ENCODE results near the gene PARP16.

Gene PARP16

DNA sequence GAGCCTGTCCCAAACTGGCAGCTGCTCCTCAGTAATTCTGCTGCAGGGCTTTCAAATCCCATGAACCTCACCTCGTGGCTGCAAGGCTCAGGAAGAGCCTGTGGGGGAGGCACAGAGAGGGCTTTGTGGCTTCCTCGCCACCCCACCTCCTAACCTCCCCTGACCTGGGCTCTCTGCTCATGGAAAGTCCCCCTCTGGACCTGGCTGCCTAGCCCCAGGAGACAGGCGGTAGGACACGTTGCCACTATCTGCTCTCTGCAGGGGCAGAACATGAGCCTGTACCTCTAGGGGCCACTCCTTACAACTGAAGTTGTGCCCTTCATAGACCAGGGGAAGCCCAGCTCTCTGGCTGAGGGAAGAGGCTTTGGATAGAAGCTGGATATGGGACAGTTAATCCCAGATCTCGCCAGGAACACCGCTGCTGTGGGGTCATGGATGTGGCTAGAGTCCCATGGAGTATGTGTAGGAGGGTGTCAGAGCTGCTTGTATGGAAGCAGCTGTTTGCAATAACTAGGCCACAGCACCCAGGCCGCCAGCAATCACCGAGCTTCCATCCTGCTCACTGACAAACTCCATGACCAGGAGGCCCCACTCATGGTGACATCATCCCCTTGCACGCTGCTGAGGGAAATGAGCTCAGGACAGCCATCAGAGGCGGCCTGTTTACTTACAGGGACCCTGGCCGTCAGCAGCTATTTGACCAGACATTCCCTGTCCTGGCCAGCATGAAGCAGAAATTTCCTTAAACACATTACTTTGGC, 41.4 kb downstream of the PARP16 start (continued):
- no peak for TF ChIP-seq ZBTB48 (tag by site-specific recombination; IDR thresholded peaks at IDR 0.05)
- TF ChIP-seq, protein P1, sequence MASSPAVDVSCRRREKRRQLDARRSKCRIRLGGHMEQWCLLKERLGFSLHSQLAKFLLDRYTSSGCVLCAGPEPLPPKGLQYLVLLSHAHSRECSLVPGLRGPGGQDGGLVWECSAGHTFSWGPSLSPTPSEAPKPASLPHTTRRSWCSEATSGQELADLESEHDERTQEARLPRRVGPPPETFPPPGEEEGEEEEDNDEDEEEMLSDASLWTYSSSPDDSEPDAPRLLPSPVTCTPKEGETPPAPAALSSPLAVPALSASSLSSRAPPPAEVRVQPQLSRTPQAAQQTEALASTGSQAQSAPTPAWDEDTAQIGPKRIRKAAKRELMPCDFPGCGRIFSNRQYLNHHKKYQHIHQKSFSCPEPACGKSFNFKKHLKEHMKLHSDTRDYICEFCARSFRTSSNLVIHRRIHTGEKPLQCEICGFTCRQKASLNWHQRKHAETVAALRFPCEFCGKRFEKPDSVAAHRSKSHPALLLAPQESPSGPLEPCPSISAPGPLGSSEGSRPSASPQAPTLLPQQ (tag by site-specific recombination; IDR thresholded peaks at IDR 0.05): peak; percentile 72
- TF ChIP-seq, protein P2, sequence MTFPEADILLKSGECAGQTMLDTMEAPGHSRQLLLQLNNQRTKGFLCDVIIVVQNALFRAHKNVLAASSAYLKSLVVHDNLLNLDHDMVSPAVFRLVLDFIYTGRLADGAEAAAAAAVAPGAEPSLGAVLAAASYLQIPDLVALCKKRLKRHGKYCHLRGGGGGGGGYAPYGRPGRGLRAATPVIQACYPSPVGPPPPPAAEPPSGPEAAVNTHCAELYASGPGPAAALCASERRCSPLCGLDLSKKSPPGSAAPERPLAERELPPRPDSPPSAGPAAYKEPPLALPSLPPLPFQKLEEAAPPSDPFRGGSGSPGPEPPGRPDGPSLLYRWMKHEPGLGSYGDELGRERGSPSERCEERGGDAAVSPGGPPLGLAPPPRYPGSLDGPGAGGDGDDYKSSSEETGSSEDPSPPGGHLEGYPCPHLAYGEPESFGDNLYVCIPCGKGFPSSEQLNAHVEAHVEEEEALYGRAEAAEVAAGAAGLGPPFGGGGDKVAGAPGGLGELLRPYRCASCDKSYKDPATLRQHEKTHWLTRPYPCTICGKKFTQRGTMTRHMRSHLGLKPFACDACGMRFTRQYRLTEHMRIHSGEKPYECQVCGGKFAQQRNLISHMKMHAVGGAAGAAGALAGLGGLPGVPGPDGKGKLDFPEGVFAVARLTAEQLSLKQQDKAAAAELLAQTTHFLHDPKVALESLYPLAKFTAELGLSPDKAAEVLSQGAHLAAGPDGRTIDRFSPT (tag by site-specific recombination; IDR thresholded peaks at IDR 0.05): no peak
- TF ChIP-seq, protein P3, sequence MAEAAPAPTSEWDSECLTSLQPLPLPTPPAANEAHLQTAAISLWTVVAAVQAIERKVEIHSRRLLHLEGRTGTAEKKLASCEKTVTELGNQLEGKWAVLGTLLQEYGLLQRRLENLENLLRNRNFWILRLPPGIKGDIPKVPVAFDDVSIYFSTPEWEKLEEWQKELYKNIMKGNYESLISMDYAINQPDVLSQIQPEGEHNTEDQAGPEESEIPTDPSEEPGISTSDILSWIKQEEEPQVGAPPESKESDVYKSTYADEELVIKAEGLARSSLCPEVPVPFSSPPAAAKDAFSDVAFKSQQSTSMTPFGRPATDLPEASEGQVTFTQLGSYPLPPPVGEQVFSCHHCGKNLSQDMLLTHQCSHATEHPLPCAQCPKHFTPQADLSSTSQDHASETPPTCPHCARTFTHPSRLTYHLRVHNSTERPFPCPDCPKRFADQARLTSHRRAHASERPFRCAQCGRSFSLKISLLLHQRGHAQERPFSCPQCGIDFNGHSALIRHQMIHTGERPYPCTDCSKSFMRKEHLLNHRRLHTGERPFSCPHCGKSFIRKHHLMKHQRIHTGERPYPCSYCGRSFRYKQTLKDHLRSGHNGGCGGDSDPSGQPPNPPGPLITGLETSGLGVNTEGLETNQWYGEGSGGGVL (tag by site-specific recombination; IDR thresholded peaks at IDR 0.05): no peak
- TF ChIP-seq ZNF624 (tag by site-specific recombination; IDR thresholded peaks at IDR 0.05): no peak
- TF ChIP-seq ZBTB8A (tag by site-specific recombination; IDR thresholded peaks at IDR 0.05): no peak
- TF ChIP-seq ZNF473 (tag by site-specific recombination; IDR thresholded peaks at IDR 0.05): no peak
- TF ChIP-seq ZNF677 (tag by site-specific recombination; IDR thresholded peaks at IDR 0.05): no peak
- TF ChIP-seq ZNF335 (tag by site-specific recombination; conservative IDR thresholded peaks at IDR 0.05): peak; percentile 37
- TF ChIP-seq ZNF660 (tag by site-specific recombination; IDR thresholded peaks at IDR 0.05): no peak
- TF ChIP-seq, protein P4, sequence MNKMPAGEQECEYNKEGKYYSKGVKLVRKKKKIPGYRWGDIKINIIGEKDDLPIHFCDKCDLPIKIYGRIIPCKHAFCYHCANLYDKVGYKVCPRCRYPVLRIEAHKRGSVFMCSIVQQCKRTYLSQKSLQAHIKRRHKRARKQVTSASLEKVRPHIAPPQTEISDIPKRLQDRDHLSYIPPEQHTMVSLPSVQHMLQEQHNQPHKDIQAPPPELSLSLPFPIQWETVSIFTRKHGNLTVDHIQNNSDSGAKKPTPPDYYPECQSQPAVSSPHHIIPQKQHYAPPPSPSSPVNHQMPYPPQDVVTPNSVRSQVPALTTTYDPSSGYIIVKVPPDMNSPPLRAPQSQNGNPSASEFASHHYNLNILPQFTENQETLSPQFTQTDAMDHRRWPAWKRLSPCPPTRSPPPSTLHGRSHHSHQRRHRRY (tag by site-specific recombination; IDR thresholded peaks at IDR 0.05): no peak
- TF ChIP-seq, protein P5, sequence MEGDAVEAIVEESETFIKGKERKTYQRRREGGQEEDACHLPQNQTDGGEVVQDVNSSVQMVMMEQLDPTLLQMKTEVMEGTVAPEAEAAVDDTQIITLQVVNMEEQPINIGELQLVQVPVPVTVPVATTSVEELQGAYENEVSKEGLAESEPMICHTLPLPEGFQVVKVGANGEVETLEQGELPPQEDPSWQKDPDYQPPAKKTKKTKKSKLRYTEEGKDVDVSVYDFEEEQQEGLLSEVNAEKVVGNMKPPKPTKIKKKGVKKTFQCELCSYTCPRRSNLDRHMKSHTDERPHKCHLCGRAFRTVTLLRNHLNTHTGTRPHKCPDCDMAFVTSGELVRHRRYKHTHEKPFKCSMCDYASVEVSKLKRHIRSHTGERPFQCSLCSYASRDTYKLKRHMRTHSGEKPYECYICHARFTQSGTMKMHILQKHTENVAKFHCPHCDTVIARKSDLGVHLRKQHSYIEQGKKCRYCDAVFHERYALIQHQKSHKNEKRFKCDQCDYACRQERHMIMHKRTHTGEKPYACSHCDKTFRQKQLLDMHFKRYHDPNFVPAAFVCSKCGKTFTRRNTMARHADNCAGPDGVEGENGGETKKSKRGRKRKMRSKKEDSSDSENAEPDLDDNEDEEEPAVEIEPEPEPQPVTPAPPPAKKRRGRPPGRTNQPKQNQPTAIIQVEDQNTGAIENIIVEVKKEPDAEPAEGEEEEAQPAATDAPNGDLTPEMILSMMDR (tag by site-specific recombination; IDR thresholded peaks at IDR 0.05): no peak
- TF ChIP-seq BCL11A (tag by site-specific recombination; IDR thresholded peaks at IDR 0.05; ENCODE audit: low read depth): no peak
- TF ChIP-seq ZNF658 (tag by site-specific recombination; IDR thresholded peaks at IDR 0.05): no peak
- peak; percentile 64 for TF ChIP-seq ZFP69B (tag by site-specific recombination; IDR thresholded peaks at IDR 0.05)
- TF ChIP-seq SP7 (tag by site-specific recombination; IDR thresholded peaks at IDR 0.05): 0 out of 2 replicates have a peak, but pooled peaks have one; percentile 10
- no peak for TF ChIP-seq ZNF830 (tag by site-specific recombination; IDR thresholded peaks at IDR 0.05; ENCODE audit: low read depth)

DNA sequence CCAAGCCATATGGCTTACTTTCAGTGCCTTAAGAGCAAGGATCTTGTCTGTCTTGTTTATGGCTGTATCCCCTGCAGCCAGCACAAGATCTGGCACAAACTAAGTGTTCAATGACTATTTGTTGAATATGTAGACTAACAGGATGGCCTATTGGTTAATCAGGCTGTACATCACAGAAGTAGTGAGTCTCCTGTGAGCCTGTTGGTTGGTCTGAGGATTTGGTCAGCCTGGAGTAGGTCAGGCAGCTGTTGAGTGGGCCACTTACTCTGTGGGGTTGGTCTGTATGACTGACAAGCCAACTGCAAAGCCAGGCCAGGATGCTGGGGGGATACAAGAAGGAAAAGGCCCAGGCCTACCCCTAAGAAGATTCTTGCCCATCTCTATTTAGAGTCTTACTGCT, 42.0 kb downstream of the PARP16 start:
- Histone ChIP-seq H3K36me3 (ENCODE audit: control insufficient read depth in 2 of 2, insufficient read depth in 1 of 2, low read length in 2 of 2) (no peaks in the 10 kb centered on the region), H3K27ac (ENCODE audit: extremely low read depth, low read depth, low read length) (no peak overlapping the region), H3K4me1 (ENCODE audit: control insufficient read depth, insufficient read depth, low read length) (no peaks in the 10 kb centered on the region), H3K4me3 (ENCODE audit: low read depth, low read length) (no peak overlapping the region), H3K9me3 (ENCODE audit: control insufficient read depth, insufficient read depth, low read depth, low read length) (no peaks in the 10 kb centered on the region)
- CTCF ChIA-PET: no interaction called here
- POLR2A ChIA-PET: no interaction called here
- TF ChIP-seq ZNF555 (tag by site-specific recombination; conservative IDR thresholded peaks at IDR 0.05): no peak
- no peak for TF ChIP-seq SCRT1 (tag by site-specific recombination; IDR thresholded peaks at IDR 0.05; ENCODE audit: borderline replicate concordance)
- TF ChIP-seq, protein P6, sequence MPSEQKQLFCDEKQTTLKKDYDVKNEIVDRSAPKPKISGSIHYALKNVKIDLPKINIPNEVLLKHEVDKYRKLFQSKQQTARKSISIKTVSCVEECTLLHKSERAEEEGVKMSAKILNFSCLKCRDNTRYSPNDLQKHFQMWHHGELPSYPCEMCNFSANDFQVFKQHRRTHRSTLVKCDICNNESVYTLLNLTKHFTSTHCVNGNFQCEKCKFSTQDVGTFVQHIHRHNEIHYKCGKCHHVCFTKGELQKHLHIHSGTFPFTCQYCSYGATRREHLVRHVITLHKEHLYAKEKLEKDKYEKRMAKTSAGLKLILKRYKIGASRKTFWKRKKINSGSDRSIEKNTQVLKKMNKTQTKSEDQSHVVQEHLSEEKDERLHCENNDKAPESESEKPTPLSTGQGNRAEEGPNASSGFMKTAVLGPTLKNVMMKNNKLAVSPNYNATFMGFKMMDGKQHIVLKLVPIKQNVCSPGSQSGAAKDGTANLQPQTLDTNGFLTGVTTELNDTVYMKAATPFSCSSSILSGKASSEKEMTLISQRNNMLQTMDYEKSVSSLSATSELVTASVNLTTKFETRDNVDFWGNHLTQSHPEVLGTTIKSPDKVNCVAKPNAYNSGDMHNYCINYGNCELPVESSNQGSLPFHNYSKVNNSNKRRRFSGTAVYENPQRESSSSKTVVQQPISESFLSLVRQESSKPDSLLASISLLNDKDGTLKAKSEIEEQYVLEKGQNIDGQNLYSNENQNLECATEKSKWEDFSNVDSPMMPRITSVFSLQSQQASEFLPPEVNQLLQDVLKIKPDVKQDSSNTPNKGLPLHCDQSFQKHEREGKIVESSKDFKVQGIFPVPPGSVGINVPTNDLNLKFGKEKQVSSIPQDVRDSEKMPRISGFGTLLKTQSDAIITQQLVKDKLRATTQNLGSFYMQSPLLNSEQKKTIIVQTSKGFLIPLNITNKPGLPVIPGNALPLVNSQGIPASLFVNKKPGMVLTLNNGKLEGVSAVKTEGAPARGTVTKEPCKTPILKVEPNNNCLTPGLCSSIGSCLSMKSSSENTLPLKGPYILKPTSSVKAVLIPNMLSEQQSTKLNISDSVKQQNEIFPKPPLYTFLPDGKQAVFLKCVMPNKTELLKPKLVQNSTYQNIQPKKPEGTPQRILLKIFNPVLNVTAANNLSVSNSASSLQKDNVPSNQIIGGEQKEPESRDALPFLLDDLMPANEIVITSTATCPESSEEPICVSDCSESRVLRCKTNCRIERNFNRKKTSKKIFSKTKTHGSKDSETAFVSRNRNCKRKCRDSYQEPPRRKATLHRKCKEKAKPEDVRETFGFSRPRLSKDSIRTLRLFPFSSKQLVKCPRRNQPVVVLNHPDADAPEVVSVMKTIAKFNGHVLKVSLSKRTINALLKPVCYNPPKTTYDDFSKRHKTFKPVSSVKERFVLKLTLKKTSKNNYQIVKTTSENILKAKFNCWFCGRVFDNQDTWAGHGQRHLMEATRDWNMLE (tag by site-specific recombination; conservative IDR thresholded peaks at IDR 0.05; ENCODE audit: low read depth): no peak
- TF ChIP-seq SP7 (tag by site-specific recombination; IDR thresholded peaks at IDR 0.05): no peak
- TF ChIP-seq ZNF175 (tag by site-specific recombination; IDR thresholded peaks at IDR 0.05): no peak
- TF ChIP-seq ZNF174 (tag by site-specific recombination; IDR thresholded peaks at IDR 0.05): no peak
- no peak for TF ChIP-seq ZXDB (tag by site-specific recombination; IDR thresholded peaks at IDR 0.05)
